IMR-90 (cell line): ENCODE measurements around the gene POLR1A. TPM values are rescaled to one million over a fixed set of nuclear protein-coding genes. Genes with fewer than 3 reads are reported as not detected.

Experiments used
- ATAC-seq: fragments of 200-7000 bp; cut with Tn5 transposase; 2 replicates; pipeline ENCODE4 v1.9.1; 2020; ENCODE audit warnings: low read depth, mild to moderate bottlenecking, moderate library complexity
- BruUV-seq: library from RNA; stranded (reverse); fragments of 400-500 nt; replicated peaks from 2 replicates; lab custom pipeline; 2021; lab: Mats Ljungman, UMichigan
- CTCF ChIA-PET: fragments of 300-600 bp; formaldehyde crosslinking; extraction: SDS; loops from one replicate; lab custom pipeline; 2021; ENCODE audit warnings: antibody characterized with exemption; lab: Yijun Ruan, JAX
- POLR2A ChIA-PET: fragments of 300-600 bp; sonication (Branson Sonifier 250); formaldehyde crosslinking; loops from one replicate; lab custom pipeline; 2022; ENCODE audit warnings: antibody characterized with exemption; ENCODE audit not compliant: unreplicated experiment; lab: Charles Lee
- DNase-seq: peaks from one replicate; pipeline ENCODE4 v3.0.0; 2013
- H2AFZ ChIP-seq: replicated peaks from 2 replicates; pipeline ENCODE3; 2013; ENCODE audit warnings: low read length, mild to moderate bottlenecking; ENCODE audit not compliant: poor library complexity
- H2AK5ac ChIP-seq: 2 replicates; pipeline ENCODE4 v1.6.1; 2013; ENCODE audit warnings: low read depth, low read length, inconsistent platforms
- H2AK9ac ChIP-seq: replicated peaks from 2 replicates; pipeline ENCODE3; 2013; ENCODE audit warnings: mild to moderate bottlenecking, low read depth, low read length, moderate library complexity; ENCODE audit not compliant: poor library complexity
- H2BK120ac ChIP-seq: 2 replicates; pipeline ENCODE4 v1.6.1; 2013; ENCODE audit warnings: low read depth, low read length, inconsistent platforms
- H2BK15ac ChIP-seq: 3 replicates; pipeline ENCODE4 v1.6.1; 2013; ENCODE audit warnings: low read depth, low read length, inconsistent platforms
- H2BK20ac ChIP-seq: 2 replicates; pipeline ENCODE4 v1.6.1; 2013; ENCODE audit warnings: low read depth, mild to moderate bottlenecking, inconsistent platforms, low read length, moderate library complexity
- H2BK5ac ChIP-seq: 2 replicates; pipeline ENCODE4 v1.6.1; 2013; ENCODE audit warnings: mild to moderate bottlenecking, low read depth, low read length, inconsistent platforms; ENCODE audit not compliant: poor library complexity, severe bottlenecking
- H3K14ac ChIP-seq: replicated peaks from 2 replicates; pipeline ENCODE4 v1.6.1; 2013; ENCODE audit warnings: low read depth, low read length, inconsistent platforms
- H3K18ac ChIP-seq: 2 replicates; pipeline ENCODE4 v1.6.1; 2013; ENCODE audit warnings: low read depth, low read length, control low read depth
- H3K23ac ChIP-seq: 2 replicates; pipeline ENCODE4 v1.6.1; 2013; ENCODE audit warnings: low read depth, low read length, inconsistent platforms
- H3K27ac ChIP-seq: 2 replicates; pipeline ENCODE4 v1.5.1; 2013; ENCODE audit warnings: mild to moderate bottlenecking, control low read depth, low read length; ENCODE audit not compliant: insufficient read depth
- H3K27me3 ChIP-seq: 2 replicates; pipeline ENCODE4 v1.6.1; 2013; ENCODE audit warnings: low read length; ENCODE audit not compliant: control insufficient read depth, insufficient read depth
- H3K36me3 ChIP-seq: 2 replicates; pipeline ENCODE4 v1.6.1; 2013; ENCODE audit warnings: low read length, mixed read lengths; ENCODE audit not compliant: control insufficient read depth, insufficient read depth
- H3K4ac ChIP-seq: 2 replicates; pipeline ENCODE4 v1.6.1; 2013; ENCODE audit warnings: low read depth, low read length, inconsistent platforms
- H3K4me1 ChIP-seq: 2 replicates; pipeline ENCODE4 v1.6.1; 2013; ENCODE audit warnings: low read length, mixed read lengths; ENCODE audit not compliant: control insufficient read depth, insufficient read depth
- H3K4me2 ChIP-seq: 2 replicates; pipeline ENCODE4 v1.6.1; 2013; ENCODE audit warnings: low read depth, mild to moderate bottlenecking, control low read depth, low read length, moderate library complexity
- H3K4me3 ChIP-seq: 2 replicates; pipeline ENCODE4 v1.5.1; 2013; ENCODE audit warnings: low read depth, mild to moderate bottlenecking, control low read depth, low read length, moderate library complexity; ENCODE audit not compliant: insufficient read depth
- H3K56ac ChIP-seq: 2 replicates; pipeline ENCODE4 v1.6.1; 2013; ENCODE audit warnings: low read length, inconsistent platforms; ENCODE audit not compliant: insufficient read depth; ENCODE audit errors: extremely low read depth
- H3K79me1 ChIP-seq, 2 experiments: 2 replicates each; pipeline ENCODE4 v1.6.1; 2013; ENCODE audit warnings: low read length in 2 of 2, inconsistent platforms in 1 of 2, low read depth in 1 of 2
- H3K9ac ChIP-seq: 2 replicates; pipeline ENCODE4 v1.6.1; 2013; ENCODE audit warnings: low read depth, low read length, control low read depth
- H3K9me1 ChIP-seq: 2 replicates; pipeline ENCODE4 v1.6.1; 2013; ENCODE audit warnings: low read length, inconsistent platforms; ENCODE audit not compliant: insufficient read depth
- H3K9me3 ChIP-seq: 2 replicates; pipeline ENCODE4 v1.6.1; 2013; ENCODE audit warnings: low read length; ENCODE audit not compliant: control insufficient read depth, insufficient read depth
- H4K20me1 ChIP-seq: 2 replicates; pipeline ENCODE4 v1.6.1; 2013; ENCODE audit warnings: low read length, inconsistent platforms; ENCODE audit not compliant: insufficient read depth
- H4K5ac ChIP-seq: 2 replicates; pipeline ENCODE4 v1.6.1; 2013; ENCODE audit warnings: mild to moderate bottlenecking, low read depth, low read length, control low read depth
- H4K8ac ChIP-seq, 2 experiments: 2 replicates each; pipeline ENCODE4 v1.6.1; 2013; ENCODE audit warnings: low read depth in 2 of 2, low read length in 2 of 2, control low read depth in 1 of 2, inconsistent platforms in 1 of 2
- H4K91ac ChIP-seq: 2 replicates; pipeline ENCODE4 v1.6.1; 2013; ENCODE audit warnings: low read depth, low read length, inconsistent platforms; ENCODE audit not compliant: insufficient read depth
- BHLHE40 ChIP-seq: fragments of 150-350 bp; IDR thresholded peaks from 2 replicates; pipeline ENCODE4 v1.6.1; 2016; ENCODE audit warnings: mild to moderate bottlenecking, low read depth, low read length
- CHD1 ChIP-seq: IDR thresholded peaks from 2 replicates; pipeline ENCODE4 v1.6.1; 2012; ENCODE audit warnings: low read depth, low read length, improper control_type of control experiment
- CTCF ChIP-seq: conservative IDR thresholded peaks from 2 replicates; pipeline ENCODE4 v1.5.1; 2012; ENCODE audit warnings: mild to moderate bottlenecking, low read depth, low read length, improper control_type of control experiment
- FOS ChIP-seq: fragments of 150-350 bp; IDR thresholded peaks from 2 replicates; pipeline ENCODE4 v1.6.1; 2016; ENCODE audit warnings: low read depth, low read length
- MAZ ChIP-seq: IDR thresholded peaks from 2 replicates; pipeline ENCODE4 v1.6.1; 2012; ENCODE audit warnings: low read depth, mild to moderate bottlenecking, low read length, improper control_type of control experiment, moderate library complexity, borderline replicate concordance
- MXI1 ChIP-seq: IDR thresholded peaks from 2 replicates; pipeline ENCODE4 v1.6.1; 2012; ENCODE audit warnings: low read depth, mild to moderate bottlenecking, low read length, moderate library complexity, borderline replicate concordance
- NFE2L2 ChIP-seq: fragments of 150-350 bp; IDR thresholded peaks from 2 replicates; pipeline ENCODE4 v1.6.1; 2016; ENCODE audit warnings: low read depth, mild to moderate bottlenecking, low read length
- RFX5 ChIP-seq: IDR thresholded peaks from 2 replicates; pipeline ENCODE4 v1.8.0; 2012; ENCODE audit warnings: low read depth, mild to moderate bottlenecking, low read length, moderate library complexity
- WGBS, 2 experiments: methylation state at CpG; one replicate each; pipeline versions ENCODE4 v1.1.5 to v1.1.7; 2013; ENCODE audit warnings: missing lambda C conversion rate in 2 of 2; ENCODE audit not compliant: insufficient read length in 1 of 2; ENCODE audit errors: extremely low coverage in 2 of 2; 5-methylcytosine and 5-hydroxymethylcytosine counted together
- dilution Hi-C: fragments of 300-500 bp; cut with HindIII; formaldehyde crosslinking; loops from one replicate; pipeline ENCODE4 v1.14.3; 2018; ENCODE audit warnings: low sequenced_read_pairs; ENCODE audit not compliant: unreplicated experiment
- in situ Hi-C: fragments of 300-500 bp; cut with MboI; formaldehyde crosslinking; loops from 3 replicates; pipeline ENCODE4 v1.14.3; 2019; ENCODE audit warnings: low sequenced_read_pairs, inconsistent platforms, mixed read lengths
- intact Hi-C: fragments of 100-400 bp; cut with micrococcal nuclease; formaldehyde crosslinking; loops from 2 replicates; pipeline ENCODE4 v1.10.0; 2022
- polyA plus RNA-seq, 3 experiments: library from polyadenylated mRNA; depleted of rRNA; stranded (reverse); fragments of >200 nt; gene quantifications; 2 replicates each; pipeline ENCODE4 v1.2.3, GENCODE V29; 2012; ENCODE audit warnings: low replicate concordance in 1 of 3
- total RNA-seq: library from RNA; depleted of rRNA; stranded (reverse); fragments of >200 nt; gene quantifications from 2 replicates; pipeline ENCODE4 v1.2.3, GENCODE V29; 2012
- TF ChIP-seq, protein P1 (sequence below): fragments of 150-350 bp; IDR thresholded peaks from 2 replicates; pipeline ENCODE4 v1.6.1; 2016; ENCODE audit warnings: low read depth, mild to moderate bottlenecking, low read length, moderate library complexity, borderline replicate concordance

Gene POLR1A
- total and polyA plus RNA-seq, 2 of the 4 experiments (the other 2 are of a cell fraction): 7.6 to 27.4 TPM

GRCh38 chr2:85988175-85988913, 117.3 kb downstream of the POLR1A start (continued):
- no peak for TF ChIP-seq MAZ

- H3K23ac ChIP-seq: no peak overlapping the region
- no peak overlapping the region for H3K14ac ChIP-seq
- no peaks in the 10 kb centered on the region for H4K20me1 ChIP-seq
- H3K4me2 ChIP-seq: no peak overlapping the region
- H3K9ac ChIP-seq: no peak overlapping the region
- no peak overlapping the region for H3K27ac ChIP-seq
- dilution Hi-C loops (no loop called here), intact Hi-C loops (no loop called here), in situ Hi-C loops (no loop called here)
- no peak overlapping the region for H3K4ac ChIP-seq
- no peaks in the 10 kb centered on the region; the same call in 1 of the 2 replicates for H3K9me1 ChIP-seq
- H2BK20ac ChIP-seq: no peak overlapping the region
- ChIA-PET POLR2A (no interaction called here), CTCF (interaction anchor here (0.6 kb wide), 1 partner anchor 90 kb away, joined by 3 read pairs; no protein-coding TSS in a partner anchor)
- H3K36me3 ChIP-seq: no peaks in the 10 kb centered on the region
- WGBS, 2 experiments: no CpG with 5 or more reads among the region's 6 CpGs
- H3K4me3 ChIP-seq: no peak overlapping the region
- DNase-seq (no peak), ATAC-seq (no peak)
- no peaks in the 10 kb centered on the region for H3K79me1 ChIP-seq
- peaks cover 2% of the 10 kb centered on the region; the same call in 1 of the 2 replicates for H3K4me1 ChIP-seq
- H2BK15ac ChIP-seq: no peak overlapping the region
- peaks cover 4% of the 10 kb centered on the region; the same call in 1 of the 2 replicates for H3K27me3 ChIP-seq
- no peak overlapping the region for H2AFZ ChIP-seq
- no peak overlapping the region for H2BK5ac ChIP-seq
- no peak overlapping the region for H2AK9ac ChIP-seq
- no peak overlapping the region for H3K18ac ChIP-seq
- no TSS peak for BruUV-seq
- H4K5ac ChIP-seq: no peak overlapping the region
- H3K9me3 ChIP-seq: no peaks in the 10 kb centered on the region
- no peak overlapping the region for H3K56ac ChIP-seq
- H2BK120ac ChIP-seq: no peak overlapping the region
- no peak overlapping the region for H2AK5ac ChIP-seq
- no peak overlapping the region for H4K8ac ChIP-seq
- H4K91ac ChIP-seq: no peak overlapping the region
- no peak for TF ChIP-seq NFE2L2
- TF ChIP-seq BHLHE40: no peak
- no peak for TF ChIP-seq CTCF
- no peak for TF ChIP-seq FOS
- TF ChIP-seq MAZ: no peak
- no peak for TF ChIP-seq MXI1
- TF ChIP-seq, protein P1, sequence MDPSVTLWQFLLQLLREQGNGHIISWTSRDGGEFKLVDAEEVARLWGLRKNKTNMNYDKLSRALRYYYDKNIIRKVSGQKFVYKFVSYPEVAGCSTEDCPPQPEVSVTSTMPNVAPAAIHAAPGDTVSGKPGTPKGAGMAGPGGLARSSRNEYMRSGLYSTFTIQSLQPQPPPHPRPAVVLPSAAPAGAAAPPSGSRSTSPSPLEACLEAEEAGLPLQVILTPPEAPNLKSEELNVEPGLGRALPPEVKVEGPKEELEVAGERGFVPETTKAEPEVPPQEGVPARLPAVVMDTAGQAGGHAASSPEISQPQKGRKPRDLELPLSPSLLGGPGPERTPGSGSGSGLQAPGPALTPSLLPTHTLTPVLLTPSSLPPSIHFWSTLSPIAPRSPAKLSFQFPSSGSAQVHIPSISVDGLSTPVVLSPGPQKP: no peak
- TF ChIP-seq RFX5: no peak
- no peak for TF ChIP-seq CHD1
Measured at GRCh38 chr2:85987266-85988174, 118.2 kb downstream of the POLR1A start.
